HG02610 (cell line): ENCODE results near the gene TRMT2B.
"Not testable (repeated sequence)": the region's sequence is repeated elsewhere in the genome, so short reads cannot be mapped to it uniquely, and the experiment has no call there.

Experiments
- ATAC-seq: cut with Tn5 transposase; IDR thresholded peaks from one replicate; pipeline ENCODE4 v1.9.1; 2021; ENCODE audit warnings: mild to moderate bottlenecking, moderate library complexity; ENCODE audit not compliant: unreplicated experiment

The TRMT2B gene

DNA sequence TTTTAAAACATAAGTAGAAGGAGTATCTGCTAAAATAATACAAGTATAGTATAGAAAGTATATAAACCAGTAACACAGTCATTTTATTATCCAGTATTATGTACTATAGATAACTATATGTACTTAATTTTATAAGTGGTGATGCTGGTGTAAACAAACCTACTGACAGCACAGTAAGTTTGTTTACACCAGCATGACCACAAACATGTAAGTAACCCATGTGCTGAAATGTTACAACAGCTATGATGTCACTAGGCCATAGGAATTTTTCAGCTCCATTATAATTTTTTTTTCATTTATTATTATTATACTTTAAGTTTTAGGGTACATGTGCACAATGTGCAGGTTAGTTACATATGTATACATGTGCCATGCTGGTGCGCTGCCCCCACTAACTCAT lies 39.9 kb downstream of the TRMT2B start:
- not testable (repeated sequence) for ATAC-seq

- no peak for ATAC-seq
Measured at GRCh38 chrX:101009090-101009489, 42.8 kb downstream of the TRMT2B start.

DNA sequence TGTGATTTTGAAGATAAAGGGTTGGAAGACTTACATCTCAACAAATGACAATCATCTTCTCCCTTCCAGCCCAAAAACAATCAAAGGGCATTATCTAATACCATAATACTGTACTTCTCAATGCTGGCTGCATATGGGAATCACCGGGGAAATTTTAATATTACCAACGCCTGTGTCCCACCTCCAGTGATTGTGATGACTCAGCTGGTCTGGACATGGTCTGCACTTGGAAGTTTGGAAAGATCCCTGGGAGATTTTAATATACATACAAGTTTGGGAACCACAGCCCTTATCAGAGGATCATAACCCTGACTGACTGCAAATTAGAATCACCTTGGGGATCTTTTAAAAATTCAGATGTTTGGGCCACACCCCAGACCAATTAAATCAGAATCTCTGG lies 52.5 kb downstream of the TRMT2B start:
- ATAC-seq = no peak

- ATAC-seq = no peak
Measured at GRCh38 chrX:100995469-100995868, 56.4 kb downstream of the TRMT2B start.

- peak; percentile 91 for ATAC-seq
Measured at GRCh38 chrX:100994352-100995281, 57.3 kb downstream of the TRMT2B start.

DNA sequence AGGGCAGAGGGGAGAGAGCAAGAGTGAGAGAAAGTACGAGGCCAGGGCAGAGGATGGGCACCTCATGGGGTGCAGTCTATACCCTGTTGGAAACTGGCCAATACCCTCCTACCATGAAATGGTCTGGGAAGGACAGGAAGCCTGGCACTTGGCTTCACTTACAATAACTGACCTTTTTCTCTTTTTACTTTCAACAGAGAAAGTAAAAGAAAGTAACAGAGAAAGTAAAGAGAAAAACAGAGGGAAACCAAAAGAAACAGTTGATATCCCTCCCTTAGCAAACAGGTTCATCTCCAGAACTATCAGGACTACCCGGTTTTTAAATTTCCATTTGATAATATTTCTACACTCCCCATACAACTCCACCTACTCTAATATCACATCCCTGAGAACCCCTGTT lies 61.8 kb downstream of the TRMT2B start:
- ATAC-seq = no peak

DNA sequence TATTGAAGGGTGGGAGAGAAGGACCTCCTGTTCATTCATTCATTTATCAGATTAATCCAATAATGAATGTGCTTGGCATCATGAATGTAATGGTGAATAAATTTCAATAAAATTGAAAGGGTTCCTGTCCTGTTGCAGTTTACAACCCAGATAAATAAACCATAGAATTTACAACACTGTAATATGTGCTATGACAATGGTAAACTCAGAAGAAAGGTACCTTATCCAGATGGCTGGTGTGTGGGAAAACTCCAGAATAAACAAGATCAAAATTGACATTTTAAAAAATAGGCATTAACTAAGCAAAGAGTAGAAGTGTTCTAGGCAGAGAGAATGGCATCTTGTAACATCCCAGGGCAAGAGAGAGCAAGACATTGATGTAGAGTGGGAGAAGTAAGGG lies 67.1 kb downstream of the TRMT2B start:
- ATAC-seq = no peak

GRCh38 chrX:100981498-100981845 lies 70.4 kb downstream of the TRMT2B start:
- ATAC-seq = not testable (repeated sequence)

GRCh38 chrX:100980608-100981497 lies 71.1 kb downstream of the TRMT2B start:
- ATAC-seq = no peak

DNA sequence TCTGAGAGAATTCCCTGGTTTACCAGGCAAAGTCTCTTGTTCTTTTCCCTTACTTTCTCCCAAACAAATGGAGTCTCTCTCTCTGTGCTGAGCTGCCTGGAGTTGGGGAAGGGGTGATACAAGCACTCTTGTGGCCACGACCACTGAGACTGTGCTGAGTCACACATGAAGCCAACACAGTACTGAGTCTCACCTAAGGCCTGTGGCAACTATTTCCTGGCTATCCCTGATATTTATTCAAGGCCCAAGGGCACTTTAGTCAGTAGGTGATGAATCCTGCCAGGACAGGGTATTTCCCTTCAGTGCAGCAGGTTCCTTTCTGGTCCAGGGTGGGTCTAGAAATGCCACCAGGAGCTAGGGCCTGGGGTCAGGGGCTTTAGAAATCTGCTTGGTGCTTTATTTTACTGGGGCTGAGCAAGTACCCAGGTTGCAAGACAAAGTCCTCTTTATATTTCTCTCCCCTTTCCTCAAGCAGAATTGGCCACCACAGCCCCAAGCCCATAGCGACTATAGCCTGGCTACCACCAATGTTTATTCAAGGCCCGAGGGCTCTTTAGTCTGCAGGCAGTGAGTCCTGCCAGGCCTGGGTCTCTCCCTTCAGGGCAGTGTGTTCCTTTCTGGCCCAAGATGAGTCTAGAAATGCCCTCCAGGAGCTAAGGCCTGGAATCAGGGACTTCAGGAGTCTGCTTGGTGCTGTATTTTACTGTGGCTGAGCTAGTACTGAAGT lies 71.9 kb downstream of the TRMT2B start:
- no peak for ATAC-seq

- ATAC-seq = no peak
Measured at GRCh38 chrX:100976211-100976610, 75.7 kb downstream of the TRMT2B start.

GRCh38 chrX:100975212-100975611 lies 76.7 kb downstream of the TRMT2B start:
- no peak for ATAC-seq

GRCh38 chrX:100973411-100973810 lies 78.5 kb downstream of the TRMT2B start:
- ATAC-seq = no peak

DNA sequence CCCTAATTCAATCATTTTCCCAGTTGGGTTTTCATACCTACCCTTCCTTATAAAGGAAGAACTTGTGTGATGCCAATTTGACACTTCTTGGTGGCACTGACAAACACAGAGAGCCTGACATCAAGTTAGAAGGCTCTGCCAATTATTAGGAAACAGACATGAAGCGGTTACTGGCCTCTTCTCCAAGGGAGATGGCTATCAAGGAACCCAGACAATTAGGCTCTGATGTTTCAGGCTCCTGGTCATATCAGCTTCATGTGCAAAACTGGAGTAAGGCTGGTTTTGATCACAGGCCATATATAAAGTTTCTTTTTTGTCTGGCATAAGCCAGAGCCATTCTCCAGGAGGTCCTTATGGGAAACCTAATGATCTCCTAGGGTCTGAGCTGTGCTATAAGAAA lies 82.0 kb downstream of the TRMT2B start:
- no peak for ATAC-seq

DNA sequence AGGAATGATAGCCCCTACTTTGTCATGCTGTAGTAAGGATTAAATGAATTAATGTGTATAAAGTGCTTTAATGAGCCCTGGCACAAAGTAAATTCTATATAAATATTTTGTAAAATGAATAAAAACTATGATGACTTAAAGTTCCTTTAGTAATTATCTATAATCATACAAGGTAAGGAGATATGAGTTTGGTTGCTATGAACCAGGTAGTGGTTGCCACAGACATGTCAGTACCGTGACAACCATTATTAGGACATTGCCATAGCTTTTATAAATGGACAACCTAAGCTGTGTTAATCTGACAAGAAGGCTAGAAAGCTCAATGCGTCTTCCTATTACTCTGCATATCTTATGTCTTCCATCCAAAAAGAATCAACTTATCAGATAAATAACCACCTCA lies 82.5 kb downstream of the TRMT2B start, which contains the start of gene ARL13A:
TSS of gene ARL13A (plus strand) at position 301 of the 400 bp plus-strand sequence. CDS start 3,982 bp downstream, outside the sequence.
- no peak for ATAC-seq

DNA sequence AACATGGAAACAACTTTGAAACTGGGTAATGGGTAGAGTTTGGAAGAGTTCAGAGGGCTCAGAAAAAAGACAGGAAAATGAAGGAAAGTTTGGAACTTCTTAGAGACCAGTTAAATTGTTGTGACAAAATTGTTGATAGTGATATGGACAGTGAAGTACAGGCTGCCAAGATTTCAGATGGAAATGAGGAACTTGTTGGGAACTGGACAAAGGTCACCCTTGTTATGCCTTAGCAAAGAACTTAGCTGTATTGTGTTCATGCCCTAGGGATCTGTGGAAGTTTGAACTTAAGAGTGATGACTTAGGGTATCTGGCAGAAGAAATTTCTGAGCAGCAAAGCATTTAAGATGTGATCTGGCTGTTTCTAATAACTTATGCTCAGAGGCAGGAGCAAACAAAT lies 87.5 kb downstream of the TRMT2B start:
- no peak for ATAC-seq

DNA sequence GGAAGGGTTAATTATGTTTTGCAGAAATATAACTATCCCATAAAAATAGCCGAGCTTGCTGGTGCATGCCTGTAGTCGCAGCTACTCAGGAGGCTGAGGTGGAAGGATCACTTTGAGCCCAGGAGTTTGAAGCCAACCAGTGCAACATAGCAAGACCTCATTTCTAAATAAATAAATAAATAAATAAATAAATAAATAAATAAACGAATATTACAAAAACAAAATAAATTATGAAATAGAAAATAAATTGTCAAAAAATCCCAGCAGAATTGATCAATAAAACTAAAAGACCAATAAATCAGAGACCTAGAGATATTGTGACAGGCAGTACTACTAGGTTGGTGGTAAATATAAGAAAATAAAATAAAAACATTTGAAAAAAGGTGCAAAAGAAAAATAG lies 89.1 kb downstream of the TRMT2B start:
- ATAC-seq = no peak
